Measurements from ENCODE around the gene RASGRP3.

DNA sequence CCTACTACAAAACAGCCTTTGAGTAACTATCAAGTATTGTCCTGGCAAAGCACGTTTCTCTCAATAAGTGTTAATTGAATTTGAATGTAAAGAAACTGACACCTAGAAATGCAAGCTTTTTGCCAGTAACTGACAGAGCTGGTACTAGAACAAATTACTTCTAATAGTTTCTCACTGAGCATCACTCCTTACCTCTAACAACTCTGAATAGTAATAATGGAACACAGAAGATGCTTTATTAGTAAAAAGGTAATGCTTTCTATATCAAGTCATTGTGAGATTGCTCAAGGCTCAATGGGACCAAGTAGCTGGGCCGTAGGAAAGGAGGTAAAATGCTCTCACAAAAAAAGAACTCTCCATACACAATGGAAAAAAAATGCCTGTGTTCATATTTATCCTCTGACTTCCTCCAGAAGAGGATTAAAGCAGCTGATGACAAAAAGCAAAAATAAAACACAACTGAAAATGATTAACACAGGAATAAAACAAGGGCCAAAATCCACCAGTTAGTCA, 11.8 kb downstream of the RASGRP3 start:
- TF ChIP-seq, protein P1, sequence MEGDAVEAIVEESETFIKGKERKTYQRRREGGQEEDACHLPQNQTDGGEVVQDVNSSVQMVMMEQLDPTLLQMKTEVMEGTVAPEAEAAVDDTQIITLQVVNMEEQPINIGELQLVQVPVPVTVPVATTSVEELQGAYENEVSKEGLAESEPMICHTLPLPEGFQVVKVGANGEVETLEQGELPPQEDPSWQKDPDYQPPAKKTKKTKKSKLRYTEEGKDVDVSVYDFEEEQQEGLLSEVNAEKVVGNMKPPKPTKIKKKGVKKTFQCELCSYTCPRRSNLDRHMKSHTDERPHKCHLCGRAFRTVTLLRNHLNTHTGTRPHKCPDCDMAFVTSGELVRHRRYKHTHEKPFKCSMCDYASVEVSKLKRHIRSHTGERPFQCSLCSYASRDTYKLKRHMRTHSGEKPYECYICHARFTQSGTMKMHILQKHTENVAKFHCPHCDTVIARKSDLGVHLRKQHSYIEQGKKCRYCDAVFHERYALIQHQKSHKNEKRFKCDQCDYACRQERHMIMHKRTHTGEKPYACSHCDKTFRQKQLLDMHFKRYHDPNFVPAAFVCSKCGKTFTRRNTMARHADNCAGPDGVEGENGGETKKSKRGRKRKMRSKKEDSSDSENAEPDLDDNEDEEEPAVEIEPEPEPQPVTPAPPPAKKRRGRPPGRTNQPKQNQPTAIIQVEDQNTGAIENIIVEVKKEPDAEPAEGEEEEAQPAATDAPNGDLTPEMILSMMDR (IDR thresholded peaks at IDR 0.05), result no peak
- no peak for TF ChIP-seq POLR2A (IDR thresholded peaks at IDR 0.05)
